Panc1 (cell line): ENCODE results near the gene KRT27.

Experiments used
- CTCF ChIP-seq: fragments of 450-650 bp; IDR thresholded peaks from 2 replicates; pipeline ENCODE4 v1.5.1; 2017; ENCODE audit warnings: mild to moderate bottlenecking
- POLR2AphosphoS5 ChIP-seq: IDR thresholded peaks from 2 replicates; pipeline ENCODE4 v1.6.1; 2012; ENCODE audit warnings: mild to moderate bottlenecking, low read depth, low read length, moderate library complexity
- REST ChIP-seq, 2 experiments: IDR thresholded peaks; 2 replicates each; pipeline ENCODE4 v1.6.1; 2011 to 2012; ENCODE audit warnings: low read depth in 2 of 2, control low read depth in 1 of 2, low read length in 1 of 2, mild to moderate bottlenecking in 1 of 2, moderate library complexity in 1 of 2; ENCODE audit not compliant: insufficient read depth in 1 of 2

- TF ChIP-seq CTCF = no peak
- peak; percentile 71 to 78; a peak in 3 of 4 replicates for TF ChIP-seq REST (IDR thresholded peaks at IDR 0.05; ENCODE audit: insufficient read depth in 1 of 2, low read depth in 2 of 2, low read length in 1 of 2)
- no peak for TF ChIP-seq POLR2AphosphoS5
Observed at GRCh38 chr17:40806131-40806530, 23.8 kb upstream of the KRT27 start.
